Upper lobe of left lung (tissue), 6 donors: ENCODE results near the gene CHCHD6. TPM values are rescaled to one million over a fixed set of nuclear protein-coding genes. Genes with fewer than 3 reads are reported as not detected.

Experiments
- ATAC-seq, 2 donors: fragments of 200-7000 bp; cut with Tn5 transposase; one replicate each; pipeline ENCODE4 v1.9.1; 2022; ENCODE audit warnings: mild to moderate bottlenecking in 2 of 2, moderate library complexity in 2 of 2; ENCODE audit not compliant: low FRiP score in 2 of 2
- DNase-seq, 2 donors: peaks; one replicate each; pipeline ENCODE4 v3.0.0-alpha.2; 2019 to 2020
- H3K27ac ChIP-seq, 4 donors: fragments of 200-600 bp; sonication (generic); one replicate each; pipeline ENCODE4 v1.5.1; 2016 to 2019
- H3K27me3 ChIP-seq, 4 donors: fragments of 200-600 bp; sonication (generic); one replicate each; pipeline ENCODE4 v1.5.1; 2017 to 2019
- H3K36me3 ChIP-seq, 4 donors: fragments of 200-600 bp; sonication (generic); one replicate each; pipeline ENCODE4 v1.5.1; 2016 to 2019
- H3K4me1 ChIP-seq, 4 donors: fragments of 200-600 bp; sonication (generic); one replicate each; pipeline ENCODE4 v1.5.1; 2018 to 2019
- H3K4me3 ChIP-seq, 4 donors: fragments of 200-600 bp; sonication (generic); one replicate each; pipeline ENCODE4 v1.5.1; 2017 to 2019; ENCODE audit warnings: mild to moderate bottlenecking in 2 of 4, moderate library complexity in 1 of 4
- H3K9me3 ChIP-seq, 4 donors: fragments of 200-600 bp; sonication (generic); one replicate each; pipeline ENCODE4 v1.5.1; 2018 to 2019
- CTCF ChIP-seq, 6 experiments: fragments of 450-650 bp in 4 of 6; fragments of 200-600 bp in 2 of 6; sonication (generic) in 2 of 6; IDR thresholded peaks; one replicate each; pipeline ENCODE4 v1.5.1; 2016 to 2019; ENCODE audit warnings: antibody characterized with exemption in 6 of 6
- EP300 ChIP-seq, 4 donors: sonication (generic); formaldehyde crosslinking; IDR thresholded peaks; one replicate each; pipeline ENCODE4 v1.5.1; 2017; ENCODE audit warnings: antibody characterized with exemption in 4 of 4, control low read depth in 2 of 4
- POLR2A ChIP-seq, 4 donors: fragments of 450-650 bp; IDR thresholded peaks; one replicate each; pipeline ENCODE4 v1.5.1; 2016 to 2017; ENCODE audit warnings: antibody characterized with exemption in 4 of 4, mild to moderate bottlenecking in 2 of 4
- POLR2AphosphoS5 ChIP-seq, 2 donors: sonication (generic); formaldehyde crosslinking; IDR thresholded peaks; one replicate each; pipeline ENCODE4 v1.5.1; 2017; ENCODE audit warnings: antibody characterized with exemption in 2 of 2
- WGBS, 2 donors: methylation state at CpG; one replicate each; pipeline ENCODE4 v1.1.5; 2017 to 2018; 5-methylcytosine and 5-hydroxymethylcytosine counted together
- total RNA-seq, 6 donors: library from RNA; depleted of rRNA in 4 of 6; stranded (reverse); fragments of >200 nt in 4 of 6; gene quantifications; one replicate each; pipeline versions ENCODE4 v1.1.0 to v1.2.1, GENCODE V29; 2016 to 2021
- donor health status: DM: no; HTN: no; CAD: no; lungs with moderate emphysema.
- donor health status: DM: no; HTN: yes; CAD: no; lungs with severe emphysema.

CHCHD6 gene
- total RNA-seq, 6 donors from 2014 or later = 16.6 to 35.6 (median 21.8) TPM

- TF ChIP-seq CTCF (IDR thresholded peaks at IDR 0.05) (no peak), POLR2A (IDR thresholded peaks at IDR 0.05) (no peak), EP300 (IDR thresholded peaks at IDR 0.05) (no peak), POLR2AphosphoS5 (IDR thresholded peaks at IDR 0.05) (no peak)
- no peak overlapping the region for H3K27ac ChIP-seq
- H3K27me3 ChIP-seq = no peaks in the 10 kb centered on the region
- H3K4me1 ChIP-seq = no peaks in the 10 kb centered on the region
- H3K9me3 ChIP-seq = no peaks in the 10 kb centered on the region
- H3K36me3 ChIP-seq = peaks cover 0 to 12% (median 0%) of the 10 kb centered on the region in 4 donors
- no peak for ATAC-seq
- no peak for DNase-seq
- 97 to 100% methylated on average over 1 of the region's 1 CpG for WGBS, 2 donors
- no peak overlapping the region for H3K4me3 ChIP-seq
Observed at GRCh38 chr3:126723801-126724200, 19.8 kb downstream of the CHCHD6 start.

DNA sequence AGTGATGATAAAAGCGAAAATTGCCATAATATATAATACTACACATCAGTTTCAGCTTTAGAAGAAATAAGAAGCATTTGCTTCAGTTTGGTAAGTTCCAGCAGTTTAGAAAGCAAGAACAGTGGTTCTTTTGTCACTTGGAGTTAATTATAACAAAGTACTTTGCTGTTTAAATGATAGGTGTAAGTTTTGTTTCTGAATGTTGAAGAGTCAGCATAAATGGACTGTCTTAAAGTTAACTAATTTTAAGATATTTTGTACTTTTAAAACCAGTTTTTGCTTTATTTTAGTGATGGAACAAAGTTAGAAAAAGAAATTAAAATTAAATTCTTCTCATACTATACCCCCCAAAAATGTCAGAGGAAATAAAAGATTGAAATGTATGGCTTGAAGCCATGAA is 24.6 kb downstream of the CHCHD6 start:
- WGBS, 2 donors = 92 to 94% methylated on average over 1 of the region's 1 CpG
- Histone ChIP-seq H3K27me3 (no peaks in the 10 kb centered on the region), H3K4me3 (no peak overlapping the region), H3K36me3 (peaks cover 0 to 22% (median 0%) of the 10 kb centered on the region in 4 donors), H3K27ac (no peak overlapping the region), H3K4me1 (no peaks in the 10 kb centered on the region), H3K9me3 (no peaks in the 10 kb centered on the region)
- no peak for TF ChIP-seq POLR2A (IDR thresholded peaks at IDR 0.05)
- TF ChIP-seq CTCF (IDR thresholded peaks at IDR 0.05) = no peak
- DNase-seq (no peak), ATAC-seq (no peak)

DNA sequence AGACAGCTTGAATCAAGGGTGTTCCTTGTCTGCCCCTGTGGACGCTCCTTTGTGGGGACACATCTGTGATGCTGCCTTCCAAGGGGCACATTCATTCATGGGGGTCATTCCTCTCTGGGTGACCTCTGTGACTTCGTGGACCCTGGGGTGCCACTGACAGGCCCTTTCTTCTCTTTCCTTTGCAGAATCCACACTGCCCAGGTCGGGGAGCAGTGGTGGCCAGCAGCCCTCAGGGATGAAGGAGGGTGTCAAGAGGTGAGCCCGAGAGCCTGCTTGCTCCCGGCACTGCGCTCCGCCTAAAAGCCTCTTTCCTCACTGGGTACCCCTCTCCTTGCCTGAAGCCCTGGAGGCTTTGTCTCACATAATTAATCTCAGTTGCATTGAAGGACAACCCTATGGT is 26.3 kb downstream of the CHCHD6 start:
- Histone ChIP-seq H3K27ac (no peak overlapping the region), H3K9me3 (no peaks in the 10 kb centered on the region), H3K27me3 (no peaks in the 10 kb centered on the region), H3K36me3 (peaks cover 0 to 35% (median 0%) of the 10 kb centered on the region in 4 donors), H3K4me3 (no peak overlapping the region), H3K4me1 (no peaks in the 10 kb centered on the region)
- no peak for ATAC-seq
- TF ChIP-seq POLR2AphosphoS5 (IDR thresholded peaks at IDR 0.05) (no peak), POLR2A (IDR thresholded peaks at IDR 0.05) (no peak), EP300 (IDR thresholded peaks at IDR 0.05) (no peak), CTCF (IDR thresholded peaks at IDR 0.05) (no peak)
- 97% methylated on average over 6 to 7 of the region's 7 CpGs for WGBS, 2 donors
- no peak for DNase-seq

DNA sequence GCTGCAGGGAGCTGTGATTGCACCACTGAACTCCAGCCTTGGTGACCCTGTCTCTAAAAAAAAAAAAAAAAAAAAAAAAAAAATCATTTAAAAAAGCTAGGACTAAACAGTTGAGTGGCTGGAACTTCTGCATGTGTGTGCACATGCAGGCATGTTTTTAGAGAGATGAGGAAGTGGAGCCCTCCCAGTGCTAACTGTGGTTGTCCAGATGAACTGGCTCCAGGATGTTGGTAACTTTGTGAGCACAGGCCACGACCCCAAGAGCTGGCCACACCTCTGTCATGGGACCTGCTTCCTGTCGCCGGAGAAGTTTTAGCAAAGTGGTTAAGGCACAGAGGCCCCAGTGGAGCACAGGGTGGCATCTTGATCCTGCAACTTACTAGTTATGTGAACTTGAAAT is 27.0 kb downstream of the CHCHD6 start:
- TF ChIP-seq POLR2AphosphoS5 (IDR thresholded peaks at IDR 0.05) (no peak), CTCF (IDR thresholded peaks at IDR 0.05) (no peak), POLR2A (IDR thresholded peaks at IDR 0.05) (no peak), EP300 (IDR thresholded peaks at IDR 0.05) (no peak)
- peaks cover 0 to 35% (median 0%) of the 10 kb centered on the region in 4 donors for H3K36me3 ChIP-seq
- ATAC-seq = no peak
- no peaks in the 10 kb centered on the region for H3K27me3 ChIP-seq
- H3K4me1 ChIP-seq = no peaks in the 10 kb centered on the region
- 37 to 63% methylated on average over 3 of the region's 3 CpGs for WGBS, 2 donors
- H3K27ac ChIP-seq = no peak overlapping the region
- no peak for DNase-seq
- no peak overlapping the region for H3K4me3 ChIP-seq
- no peaks in the 10 kb centered on the region for H3K9me3 ChIP-seq

DNA sequence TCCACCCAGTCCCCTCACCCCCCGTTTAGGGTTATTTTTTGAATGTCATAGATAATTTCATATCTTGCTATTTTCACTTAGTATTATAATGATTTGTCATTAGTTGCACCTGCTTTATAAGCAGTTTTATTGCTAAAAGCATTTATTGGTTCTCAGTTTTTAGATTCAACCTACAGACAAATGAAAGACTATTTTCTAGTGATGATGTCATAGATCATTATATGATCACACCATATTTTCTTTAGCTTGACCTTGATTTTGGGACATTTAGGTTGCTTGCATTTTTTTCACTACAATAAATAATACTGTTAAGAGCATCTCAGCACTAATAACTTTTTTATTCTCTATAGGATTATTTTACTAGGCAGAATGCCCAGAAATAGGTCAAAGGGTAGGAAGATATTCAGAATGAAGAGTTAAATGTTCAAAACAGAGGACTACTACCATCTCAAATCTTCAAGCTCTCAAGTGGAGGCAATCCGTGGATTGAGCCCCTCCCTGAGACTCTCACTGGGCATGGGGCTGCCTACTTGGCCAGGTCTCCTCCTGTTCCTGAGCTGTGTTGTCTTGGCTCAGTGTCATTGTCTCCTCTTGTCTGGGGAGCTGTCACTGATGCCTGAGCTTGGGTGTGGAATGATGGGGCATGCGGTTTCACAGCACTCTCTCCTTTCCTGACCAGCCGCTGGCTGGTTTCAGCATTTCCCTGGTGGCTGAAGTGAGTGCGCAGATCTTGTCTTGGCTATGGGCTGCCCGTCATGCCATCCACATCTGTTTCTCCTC is 28.4 kb downstream of the CHCHD6 start:
- Histone ChIP-seq H3K4me3 (no peak overlapping the region), H3K9me3 (no peaks in the 10 kb centered on the region), H3K36me3 (peaks cover 0 to 32% (median 0%) of the 10 kb centered on the region in 4 donors), H3K4me1 (no peaks in the 10 kb centered on the region), H3K27ac (no peak overlapping the region), H3K27me3 (no peaks in the 10 kb centered on the region)
- TF ChIP-seq EP300 (IDR thresholded peaks at IDR 0.05) = no peak
- TF ChIP-seq CTCF (IDR thresholded peaks at IDR 0.05) = no peak
- no peak for TF ChIP-seq POLR2AphosphoS5 (IDR thresholded peaks at IDR 0.05)
- no peak for TF ChIP-seq POLR2A (IDR thresholded peaks at IDR 0.05)
- 85 to 92% methylated on average over 6 of the region's 6 CpGs for WGBS, 2 donors
- DNase-seq (no peak), ATAC-seq (no peak)
